PC-3 (cell line): ENCODE data around the gene LAMP2. TPM values are rescaled to one million over a fixed set of nuclear protein-coding genes. Genes with fewer than 3 reads are reported as not detected.
A peak's percentile ranks its signal among the peaks of the same experiment; 100 is the strongest.
"Not testable (repeated sequence)": the region's sequence is repeated elsewhere in the genome, so short reads cannot be mapped to it uniquely, and the experiment has no call there.

Source experiments
- ATAC-seq: fragments of 200-7000 bp; cut with Tn5 transposase; 2 replicates; pipeline ENCODE4 v1.9.1; 2020; ENCODE audit warnings: mild to moderate bottlenecking, moderate library complexity
- BruUV-seq: library from RNA; stranded (reverse); fragments of 400-500 nt; replicated peaks from 2 replicates; lab custom pipeline; 2021; lab: Mats Ljungman, UMichigan
- CTCF ChIA-PET: fragments of 300-600 bp; sonication (Branson Sonifier 250); formaldehyde crosslinking; loops from one replicate; lab custom pipeline; 2022; ENCODE audit warnings: antibody characterized with exemption; lab: Charles Lee
- POLR2A ChIA-PET: fragments of 300-600 bp; sonication (Branson Sonifier 250); formaldehyde crosslinking; loops from one replicate; lab custom pipeline; 2022; ENCODE audit warnings: antibody characterized with exemption; ENCODE audit not compliant: unreplicated experiment; lab: Charles Lee
- DNase-seq: peaks from one replicate; pipeline ENCODE4 v3.0.0-alpha.2; 2015
- H2AFZ ChIP-seq: fragments of 300-600 bp; sonication (generic); 2 replicates; pipeline ENCODE4 v1.6.0; 2016; ENCODE audit warnings: antibody characterized with exemption, low read length
- H3F3A ChIP-seq: fragments of 300-600 bp; sonication (generic); one replicate; pipeline ENCODE4 v1.6.0; 2017; ENCODE audit warnings: antibody characterized with exemption, low read length, control low read depth, mild to moderate bottlenecking; ENCODE audit not compliant: unreplicated experiment
- H3K27ac ChIP-seq: fragments of 300-600 bp; sonication (generic); 2 replicates; pipeline ENCODE4 v1.5.1; 2016; ENCODE audit warnings: mild to moderate bottlenecking, low read length
- H3K27me3 ChIP-seq: fragments of 300-600 bp; sonication (generic); 2 replicates; pipeline ENCODE4 v1.6.1; 2016; ENCODE audit warnings: low read length, mixed read lengths
- H3K36me3 ChIP-seq: fragments of 300-600 bp; sonication (generic); 2 replicates; pipeline ENCODE4 v1.6.1; 2016; ENCODE audit warnings: low read depth, mixed run types, low read length, mixed read lengths
- H3K4me1 ChIP-seq: fragments of 300-600 bp; sonication (generic); 2 replicates; pipeline ENCODE4 v1.5.1; 2016; ENCODE audit warnings: low read length; ENCODE audit not compliant: insufficient read depth
- H3K4me2 ChIP-seq: fragments of 300-600 bp; sonication (generic); 2 replicates; pipeline ENCODE4 v1.6.0; 2016; ENCODE audit warnings: low read length
- H3K4me3 ChIP-seq: fragments of 300-600 bp; sonication (generic); 2 replicates; pipeline ENCODE4 v1.5.1; 2016; ENCODE audit warnings: mild to moderate bottlenecking, low read length, mixed read lengths
- H3K79me2 ChIP-seq: fragments of 300-600 bp; sonication (generic); 2 replicates; pipeline ENCODE4 v1.6.1; 2017; ENCODE audit warnings: low read length, mixed read lengths
- H3K9ac ChIP-seq: fragments of 300-600 bp; sonication (generic); 2 replicates; pipeline ENCODE4 v1.6.0; 2016; ENCODE audit warnings: mild to moderate bottlenecking, low read length
- H3K9me2 ChIP-seq: fragments of 300-600 bp; sonication (generic); replicated peaks from 2 replicates; pipeline ENCODE4 v1.6.1; 2016; ENCODE audit warnings: mixed run types, low read length, mixed read lengths
- H3K9me3 ChIP-seq: fragments of 300-600 bp; sonication (generic); 2 replicates; pipeline ENCODE4 v1.6.1; 2016; ENCODE audit warnings: low read length, mixed read lengths
- H4K20me1 ChIP-seq: fragments of 300-600 bp; sonication (generic); 2 replicates; pipeline ENCODE4 v1.6.1; 2016; ENCODE audit warnings: low read length, mixed read lengths
- EZH2 ChIP-seq: fragments of 300-600 bp; sonication (generic); IDR thresholded peaks from one replicate; pipeline ENCODE4 v1.6.1; 2017; ENCODE audit warnings: antibody characterized with exemption, mild to moderate bottlenecking, low read length; ENCODE audit not compliant: unreplicated experiment
- EZH2phosphoT487 ChIP-seq: fragments of 300-600 bp; sonication (generic); IDR thresholded peaks from 2 replicates; pipeline ENCODE4 v1.6.1; 2018; ENCODE audit warnings: mild to moderate bottlenecking, antibody characterized with exemption, low read length, borderline replicate concordance
- intact Hi-C: fragments of 100-400 bp; cut with micrococcal nuclease; formaldehyde crosslinking; loops from 2 replicates; pipeline ENCODE4 v1.9.0; 2023
- total RNA-seq: library from RNA; depleted of rRNA; stranded (reverse); fragments of >200 nt; gene quantifications from 2 replicates; pipeline ENCODE4 v1.2.3, GENCODE V29; 2014
- TF ChIP-seq, protein P1 (sequence below): fragments of 300-600 bp; sonication (generic); conservative IDR thresholded peaks from 2 replicates; pipeline ENCODE4 v1.5.1; 2017; ENCODE audit warnings: antibody characterized with exemption, low read depth, mild to moderate bottlenecking, low read length

Gene LAMP2
- total RNA-seq, 1 experiment from 2014 or later: 53.8 TPM

DNA sequence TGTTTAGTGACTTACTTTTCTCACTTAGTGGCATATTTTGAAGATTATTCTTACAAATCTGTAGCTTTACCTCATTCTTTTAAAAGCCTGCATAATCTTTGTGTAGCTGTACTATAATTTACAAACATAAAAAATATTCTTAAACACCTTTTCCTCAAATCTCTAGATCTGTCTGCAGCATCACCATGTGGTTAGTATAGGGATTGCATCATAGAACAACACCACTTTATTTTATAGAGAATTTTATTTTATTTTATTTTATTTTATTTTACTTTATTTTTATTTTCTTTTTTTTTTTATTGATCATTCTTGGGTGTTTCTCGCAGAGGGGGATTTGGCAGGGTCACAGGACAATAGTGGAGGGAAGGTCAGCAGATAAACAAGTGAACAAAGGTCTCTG, 6.4 kb upstream of the LAMP2 start:
- H3K79me2 ChIP-seq, H3K36me3 ChIP-seq, H3K9me2 ChIP-seq, H3K4me1 ChIP-seq, H3K4me3 ChIP-seq, POLR2A ChIA-PET, H3F3A ChIP-seq, H3K9me3 ChIP-seq, H4K20me1 ChIP-seq, H3K4me2 ChIP-seq, H3K9ac ChIP-seq, H2AFZ ChIP-seq, BruUV-seq, ATAC-seq, H3K27ac ChIP-seq, H3K27me3 ChIP-seq: not testable (repeated sequence)
- DNase-seq: peak; percentile 49
- TF ChIP-seq, protein P1, sequence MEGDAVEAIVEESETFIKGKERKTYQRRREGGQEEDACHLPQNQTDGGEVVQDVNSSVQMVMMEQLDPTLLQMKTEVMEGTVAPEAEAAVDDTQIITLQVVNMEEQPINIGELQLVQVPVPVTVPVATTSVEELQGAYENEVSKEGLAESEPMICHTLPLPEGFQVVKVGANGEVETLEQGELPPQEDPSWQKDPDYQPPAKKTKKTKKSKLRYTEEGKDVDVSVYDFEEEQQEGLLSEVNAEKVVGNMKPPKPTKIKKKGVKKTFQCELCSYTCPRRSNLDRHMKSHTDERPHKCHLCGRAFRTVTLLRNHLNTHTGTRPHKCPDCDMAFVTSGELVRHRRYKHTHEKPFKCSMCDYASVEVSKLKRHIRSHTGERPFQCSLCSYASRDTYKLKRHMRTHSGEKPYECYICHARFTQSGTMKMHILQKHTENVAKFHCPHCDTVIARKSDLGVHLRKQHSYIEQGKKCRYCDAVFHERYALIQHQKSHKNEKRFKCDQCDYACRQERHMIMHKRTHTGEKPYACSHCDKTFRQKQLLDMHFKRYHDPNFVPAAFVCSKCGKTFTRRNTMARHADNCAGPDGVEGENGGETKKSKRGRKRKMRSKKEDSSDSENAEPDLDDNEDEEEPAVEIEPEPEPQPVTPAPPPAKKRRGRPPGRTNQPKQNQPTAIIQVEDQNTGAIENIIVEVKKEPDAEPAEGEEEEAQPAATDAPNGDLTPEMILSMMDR: peak; percentile 51
- intact Hi-C loops: loop anchor here (1.0 kb wide), 1 partner anchor 95 kb away; no protein-coding TSS in a partner anchor
- CTCF ChIA-PET: interaction anchor here (0.6 to 1.1 kb wide), 4 partner anchors 11 to 524 kb away, joined by 3 to 6 read pairs (median 4); partner anchors contain the start of gene ZBTB33

DNA sequence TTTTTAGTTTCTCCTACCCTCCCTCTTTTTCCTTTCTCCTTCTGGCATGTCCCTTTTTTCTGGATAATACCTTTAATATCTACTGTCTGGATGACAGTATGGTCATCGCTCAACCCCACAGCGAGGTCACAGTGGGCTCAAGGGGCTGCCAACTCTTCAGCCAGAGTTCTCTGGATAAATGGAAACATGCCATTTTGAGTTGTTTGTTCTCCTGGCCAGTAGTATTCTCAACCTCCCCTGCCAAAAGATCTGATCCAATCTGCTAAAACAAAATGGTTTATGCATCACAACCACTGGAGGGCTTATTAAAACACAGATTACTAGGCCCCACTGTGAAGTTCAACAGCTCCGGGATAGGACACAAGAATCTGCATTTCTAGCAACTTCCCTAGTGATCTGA, 5.0 kb upstream of the LAMP2 start:
- no peaks in the 10 kb centered on the region for H3K27me3 ChIP-seq
- H3K9me2 ChIP-seq: no peaks in the 10 kb centered on the region
- no peak overlapping the region for H3K9ac ChIP-seq
- CTCF ChIA-PET: interaction anchor here (1.1 kb wide), 1 partner anchor 21 kb away, joined by 3 read pairs; no protein-coding TSS in a partner anchor
- POLR2A ChIA-PET: no interaction called here
- H3K27ac ChIP-seq: no peak overlapping the region
- H3K36me3 ChIP-seq: no peaks in the 10 kb centered on the region
- DNase-seq (no peak), ATAC-seq (no peak)
- intact Hi-C loops: no loop called here
- H3K4me1 ChIP-seq: no peaks in the 10 kb centered on the region
- BruUV-seq: no TSS peak
- no peaks in the 10 kb centered on the region for H4K20me1 ChIP-seq
- no peak overlapping the region for H3K4me2 ChIP-seq
- no peaks in the 10 kb centered on the region for H3F3A ChIP-seq
- TF ChIP-seq EZH2phosphoT487 (no peak), EZH2 (no peak)
- TF ChIP-seq, protein P1: no peak
- 0 out of 2 replicates have a peak, but pooled peaks cover under 1% of the 10 kb centered on the region for H3K79me2 ChIP-seq
- H2AFZ ChIP-seq: no peak overlapping the region
- H3K4me3 ChIP-seq: no peak overlapping the region
- no peaks in the 10 kb centered on the region for H3K9me3 ChIP-seq

DNA sequence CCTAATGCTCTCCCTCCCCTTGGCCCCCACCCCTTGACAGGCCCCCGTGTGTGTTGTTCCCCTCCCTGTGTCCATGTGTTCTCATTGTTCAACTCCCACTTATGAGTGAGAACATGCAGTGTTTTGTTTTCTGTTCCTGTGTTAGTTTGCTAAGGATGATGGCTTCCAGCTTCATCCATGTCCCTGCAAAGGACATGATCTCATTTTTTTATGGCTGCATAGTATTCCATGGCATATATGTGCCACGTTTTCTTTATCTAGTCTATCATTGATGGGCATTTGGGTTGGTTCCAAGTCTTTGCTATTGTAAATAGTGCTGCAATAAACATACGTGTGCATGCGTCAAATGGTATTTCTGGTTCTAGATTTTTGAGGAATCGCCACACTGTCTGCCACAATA, 561 bp upstream of the LAMP2 start:
- H2AFZ ChIP-seq, ATAC-seq, H3K36me3 ChIP-seq, CTCF ChIA-PET, H3K27ac ChIP-seq, H3K27me3 ChIP-seq, H3K9me2 ChIP-seq, H3K4me2 ChIP-seq, BruUV-seq, H3K4me3 ChIP-seq, H3K9ac ChIP-seq, H3F3A ChIP-seq, H4K20me1 ChIP-seq, DNase-seq, H3K9me3 ChIP-seq, POLR2A ChIA-PET: not testable (repeated sequence)
- peaks cover 12% of the 10 kb centered on the region; the same call in 1 of the 2 replicates for H3K4me1 ChIP-seq
- peaks cover 44% of the 10 kb centered on the region for H3K79me2 ChIP-seq
- intact Hi-C loops: loop anchor here (1.0 kb wide), 2 partner anchors 11 to 17 kb away; no protein-coding TSS in a partner anchor
